Esophagus mucosa (tissue), 1 donor: ENCODE measurements around the gene CHRDL1. TPM values are rescaled to one million over a fixed set of nuclear protein-coding genes. Genes with fewer than 3 reads are reported as not detected.
"Not testable (repeated sequence)": the region's sequence is repeated elsewhere in the genome, so short reads cannot be mapped to it uniquely, and the experiment has no call there.

Experiments
- ATAC-seq: fragments of 200-7000 bp; cut with Tn5 transposase; one replicate; pipeline ENCODE4 v1.9.1; 2020
- total RNA-seq: library from RNA; stranded (reverse); gene quantifications from one replicate; pipeline ENCODE4 v1.2.4, GENCODE V29; 2023
- donor health status: DM: yes; HTN: yes; CAD: no.

The CHRDL1 gene
- total RNA-seq, 1 donor from 2014 or later = 1.7 TPM

DNA sequence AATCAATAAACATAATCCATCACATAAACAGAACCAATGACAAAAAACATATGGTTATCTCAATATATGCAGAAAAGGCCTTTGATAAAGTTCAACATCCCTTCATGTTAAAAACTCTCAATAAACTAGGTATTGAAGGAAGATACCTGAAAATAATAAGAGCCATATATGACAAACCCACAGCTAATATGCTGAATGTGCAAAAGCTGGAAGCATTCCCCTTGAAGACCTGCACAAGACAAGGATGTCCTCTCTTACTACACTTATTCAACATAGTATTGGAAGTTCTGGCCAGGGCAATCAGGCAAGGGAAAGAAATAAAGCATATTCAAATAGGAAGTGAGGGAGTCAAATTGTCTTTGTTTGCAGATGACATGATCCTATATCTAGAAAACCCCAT lies 141.3 kb downstream of the CHRDL1 start:
- not testable (repeated sequence) for ATAC-seq

DNA sequence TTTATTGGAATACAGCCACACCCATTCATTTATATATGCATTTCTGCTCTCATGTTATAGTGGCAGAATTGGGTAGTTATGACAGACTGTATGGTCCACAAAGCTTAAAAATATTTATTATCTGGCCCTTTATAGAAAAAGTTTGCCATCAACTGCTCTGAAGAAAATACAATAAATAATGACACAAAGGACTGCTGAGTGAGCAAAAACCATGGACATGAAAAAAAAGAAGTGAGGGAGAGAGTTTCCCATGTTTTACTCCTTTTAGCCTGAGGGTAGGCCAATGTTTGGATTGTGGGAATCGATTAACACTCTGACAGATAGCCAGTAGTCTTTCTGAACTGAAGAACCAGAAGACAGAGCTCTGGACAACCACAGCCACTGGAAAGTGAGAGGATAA lies 149.2 kb downstream of the CHRDL1 start:
- no peak for ATAC-seq
